ENCODE data around the gene PCDHB11.
"Not testable (repeated sequence)": the region's sequence is repeated elsewhere in the genome, so short reads cannot be mapped to it uniquely, and the experiment has no call there.

The PCDHB11 gene

GRCh38 chr5:141241496-141241895 is 42.1 kb downstream of the PCDHB11 start:
- no peak for DNase-seq (ENCODE audit: low read depth)

DNA sequence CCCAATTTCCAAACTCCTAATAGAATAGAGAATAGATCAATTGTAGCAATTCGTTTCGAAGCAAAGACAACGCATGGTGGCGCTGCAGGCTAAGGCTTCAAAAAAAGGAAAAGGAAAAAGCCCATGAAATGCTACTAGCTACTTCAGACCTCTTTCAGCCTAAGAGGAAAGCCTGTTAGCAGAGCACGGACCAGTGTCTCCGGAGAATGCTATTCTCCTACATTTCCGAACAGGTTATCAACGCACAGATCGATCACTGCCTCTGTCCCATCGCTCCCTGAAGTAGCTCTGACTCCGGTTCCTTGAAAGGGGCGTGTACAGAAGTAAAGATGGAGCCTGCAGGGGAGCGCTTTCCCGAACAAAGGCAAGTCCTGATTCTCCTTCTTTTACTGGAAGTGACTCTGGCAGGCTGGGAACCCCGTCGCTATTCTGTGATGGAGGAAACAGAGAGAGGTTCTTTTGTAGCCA is 45.9 kb downstream of the PCDHB11 start, which contains the start of gene PCDHB15:
Gene PCDHB15 (plus strand): TSS at position 146 of the 468 bp plus-strand sequence. CDS start 184 bp downstream, at position 330.
- DNase-seq (ENCODE audit: low read depth): no peak

- DNase-seq (ENCODE audit: low read depth): not testable (repeated sequence)
Observed at GRCh38 chr5:141246971-141247370, 47.5 kb downstream of the PCDHB11 start.

GRCh38 chr5:141247434-141247833 is 48.0 kb downstream of the PCDHB11 start:
- not testable (repeated sequence) for DNase-seq (ENCODE audit: low read depth)

GRCh38 chr5:141250576-141250975 is 51.1 kb downstream of the PCDHB11 start:
- no peak for DNase-seq (ENCODE audit: low read depth)
